H9 (cell line): Measurements from ENCODE around the gene LDLRAD4. TPM values are rescaled to one million over a fixed set of nuclear protein-coding genes. Genes with fewer than 3 reads are reported as not detected.
A peak's percentile ranks its signal among the peaks of the same experiment; 100 is the strongest.

Experiments
- DNase-seq: peaks from one replicate; pipeline ENCODE4 v3.0.0-alpha.2; 2017
- H2AFZ ChIP-seq: one replicate; pipeline ENCODE4 v1.6.1; 2013; ENCODE audit warnings: mild to moderate bottlenecking, low read length, control low read depth, moderate library complexity
- H2AK5ac ChIP-seq: 2 replicates; pipeline ENCODE4 v1.6.1; 2013; ENCODE audit warnings: low read length, control low read depth, mixed read lengths; ENCODE audit not compliant: insufficient read length
- H2BK120ac ChIP-seq: one replicate; pipeline ENCODE4 v1.6.1; 2013; ENCODE audit warnings: low read depth, mild to moderate bottlenecking, low read length, control low read depth, inconsistent platforms; ENCODE audit not compliant: poor library complexity, severe bottlenecking
- H2BK12ac ChIP-seq: 2 replicates; pipeline ENCODE4 v1.6.1; 2013; ENCODE audit warnings: low read length, control low read depth, mixed read lengths, low read depth; ENCODE audit not compliant: insufficient read length
- H2BK15ac ChIP-seq: 2 replicates; pipeline ENCODE4 v1.6.1; 2013; ENCODE audit warnings: low read depth, low read length, control low read depth
- H2BK20ac ChIP-seq: one replicate; pipeline ENCODE4 v1.6.1; 2013; ENCODE audit warnings: low read depth, mild to moderate bottlenecking, low read length, control low read depth, inconsistent platforms; ENCODE audit not compliant: poor library complexity, severe bottlenecking
- H2BK5ac ChIP-seq: 2 replicates; pipeline ENCODE4 v1.6.1; 2013; ENCODE audit warnings: low read length, control low read depth, mixed read lengths; ENCODE audit not compliant: insufficient read length
- H3K14ac ChIP-seq: 2 replicates; pipeline ENCODE4 v1.6.1; 2013; ENCODE audit warnings: low read length, control low read depth; ENCODE audit not compliant: insufficient read depth
- H3K18ac ChIP-seq: 2 replicates; pipeline ENCODE4 v1.6.1; 2013; ENCODE audit warnings: low read depth, mild to moderate bottlenecking, mixed read lengths, low read length, control low read depth; ENCODE audit not compliant: insufficient read length
- H3K23ac ChIP-seq: 2 replicates; pipeline ENCODE4 v1.6.1; 2013; ENCODE audit warnings: low read length, control low read depth, mixed read lengths, low read depth; ENCODE audit not compliant: insufficient read length
- H3K23me2 ChIP-seq: 2 replicates; pipeline ENCODE4 v1.6.1; 2013; ENCODE audit warnings: low read depth, mild to moderate bottlenecking, mixed read lengths, low read length, control low read depth; ENCODE audit not compliant: insufficient read length, poor library complexity, severe bottlenecking
- H3K27ac ChIP-seq: 2 replicates; pipeline ENCODE4 v1.5.1; 2013; ENCODE audit warnings: low read length, control low read depth, mixed read lengths, low read depth; ENCODE audit not compliant: insufficient read length
- H3K27me3 ChIP-seq: 2 replicates; pipeline ENCODE4 v1.6.1; 2013; ENCODE audit warnings: low read length, control low read depth, inconsistent platforms; ENCODE audit not compliant: insufficient read depth
- H3K4ac ChIP-seq: 2 replicates; pipeline ENCODE4 v1.6.1; 2013; ENCODE audit warnings: low read depth, mild to moderate bottlenecking, control low read depth, inconsistent platforms, low read length, moderate library complexity
- H3K4me1 ChIP-seq: 2 replicates; pipeline ENCODE4 v1.6.1; 2013; ENCODE audit warnings: low read length, control low read depth, inconsistent platforms; ENCODE audit not compliant: insufficient read depth
- H3K4me2 ChIP-seq: 2 replicates; pipeline ENCODE4 v1.6.1; 2013; ENCODE audit warnings: low read length, control low read depth, mixed read lengths; ENCODE audit not compliant: insufficient read length, insufficient read depth
- H3K56ac ChIP-seq: 2 replicates; pipeline ENCODE4 v1.6.1; 2013; ENCODE audit warnings: low read depth, mild to moderate bottlenecking, mixed read lengths, low read length, control low read depth; ENCODE audit not compliant: insufficient read length
- H3K79me1 ChIP-seq: 2 replicates; pipeline ENCODE4 v1.6.1; 2013; ENCODE audit warnings: low read depth, mild to moderate bottlenecking, moderate library complexity, low read length, control low read depth, inconsistent platforms; ENCODE audit not compliant: insufficient read depth, poor library complexity, severe bottlenecking
- H3K79me2 ChIP-seq: 2 replicates; pipeline ENCODE4 v1.6.1; 2013; ENCODE audit warnings: low read length, control low read depth, inconsistent platforms; ENCODE audit not compliant: insufficient read depth
- H3K9ac ChIP-seq: 2 replicates; pipeline ENCODE4 v1.6.1; 2013; ENCODE audit warnings: low read length, control low read depth, mixed read lengths; ENCODE audit not compliant: insufficient read length; ENCODE audit errors: extremely low read depth
- H3K9me3 ChIP-seq: one replicate; pipeline ENCODE4 v1.6.1; 2013; ENCODE audit warnings: low read depth, low read length, inconsistent platforms; ENCODE audit not compliant: control insufficient read depth
- H3T11ph ChIP-seq: one replicate; pipeline ENCODE4 v1.6.1; 2013; ENCODE audit warnings: mild to moderate bottlenecking, low read length, control low read depth, inconsistent platforms
- H4K20me1 ChIP-seq: one replicate; pipeline ENCODE4 v1.6.1; 2013; ENCODE audit not compliant: control insufficient read depth, insufficient read length, insufficient read depth
- H4K5ac ChIP-seq: 2 replicates; pipeline ENCODE4 v1.6.1; 2013; ENCODE audit warnings: low read depth, mild to moderate bottlenecking, mixed read lengths, low read length, control low read depth; ENCODE audit not compliant: insufficient read length
- H4K8ac ChIP-seq: replicated peaks from 2 replicates; pipeline ENCODE4 v1.6.1; 2013; ENCODE audit warnings: low read length, control low read depth, mixed read lengths, low read depth; ENCODE audit not compliant: insufficient read length
- H4K91ac ChIP-seq: 2 replicates; pipeline ENCODE4 v1.6.1; 2013; ENCODE audit warnings: low read depth, mild to moderate bottlenecking, moderate library complexity, mixed read lengths, low read length, control low read depth; ENCODE audit not compliant: insufficient read length
- H3K27ac Mint-ChIP-seq, 3 experiments: 2 replicates in 2 of 3; 3 replicates in 1 of 3; pipeline ENCODE4 v1.8.0; 2020 to 2021; ENCODE audit warnings: mixed read lengths in 3 of 3, mild to moderate bottlenecking in 1 of 3, moderate library complexity in 1 of 3
- H3K27me3 Mint-ChIP-seq: 2 replicates; pipeline ENCODE4 v1.8.0; 2021; ENCODE audit warnings: low read depth, mild to moderate bottlenecking, moderate library complexity, mixed read lengths
- H3K36me3 Mint-ChIP-seq, 3 experiments: 2 replicates in 2 of 3; 3 replicates in 1 of 3; pipeline ENCODE4 v1.8.0; 2020 to 2021; ENCODE audit warnings: low read depth in 3 of 3, mixed read lengths in 3 of 3; ENCODE audit not compliant: insufficient read depth in 1 of 3
- H3K4me1 Mint-ChIP-seq, 2 experiments: 2 replicates each; pipeline ENCODE4 v1.8.0; 2020; ENCODE audit warnings: mixed read lengths in 2 of 2
- H3K4me3 Mint-ChIP-seq, 2 experiments: 2 replicates in 1 of 2; 3 replicates in 1 of 2; pipeline ENCODE4 v1.8.0; 2020 to 2021; ENCODE audit warnings: mild to moderate bottlenecking in 2 of 2, mixed read lengths in 2 of 2, moderate library complexity in 1 of 2
- H3K9me3 Mint-ChIP-seq, 2 experiments: 2 replicates in 1 of 2; 3 replicates in 1 of 2; pipeline ENCODE4 v1.8.0; 2020; ENCODE audit warnings: mild to moderate bottlenecking in 2 of 2, mixed read lengths in 2 of 2, moderate library complexity in 1 of 2
- WGBS: extraction: QIAGEN DNeasy Blood & Tissue Kit; methylation state at CpG from one replicate; pipeline ENCODE4 v1.1.7; 2013; ENCODE audit warnings: missing lambda C conversion rate, low lambda C conversion rate, mixed read lengths; ENCODE audit not compliant: insufficient read length; ENCODE audit errors: extremely low coverage; 5-methylcytosine and 5-hydroxymethylcytosine counted together
- total RNA-seq: library from RNA; stranded (reverse); gene quantifications from 2 replicates; pipeline ENCODE4 v1.2.1, GENCODE V29; 2021
- TF ChIP-seq, protein P1 (sequence below): fragments of 200-600 bp; sonication (generic); conservative IDR thresholded peaks from 3 replicates; pipeline ENCODE4 v1.8.0; 2021; ENCODE audit warnings: antibody characterized with exemption, mild to moderate bottlenecking

LDLRAD4 gene
- total RNA-seq, 1 experiment from 2014 or later: 3.9 TPM

DNA sequence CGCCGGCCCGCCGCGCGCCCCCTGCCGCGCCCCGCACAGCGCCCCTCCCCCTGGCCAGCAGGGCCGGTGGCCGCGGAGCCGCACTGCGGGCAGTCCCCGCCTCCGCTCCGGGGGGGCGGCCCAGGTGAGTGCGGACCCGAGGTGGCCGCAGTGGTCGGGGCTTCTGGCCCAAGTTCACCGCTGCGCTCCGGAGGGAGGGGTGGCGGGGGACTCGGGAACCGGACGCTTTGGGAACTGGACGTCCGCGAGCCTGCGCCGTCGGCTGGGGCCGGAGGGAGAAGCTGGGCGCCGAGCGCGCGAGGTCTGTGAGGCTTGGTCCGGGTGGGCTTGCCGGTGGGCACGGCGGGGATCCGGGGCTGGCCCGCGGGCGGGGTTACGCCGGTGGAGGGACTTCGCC lies 591 bp upstream of the LDLRAD4 start:
- no peak overlapping the region for H2BK120ac ChIP-seq
- H3K36me3 Mint-ChIP-seq: peaks cover 0 to 2% (median 0%) of the 10 kb centered on the region in 3 experiments; a peak in 2 of 7 replicates
- H2BK15ac ChIP-seq: no peak overlapping the region
- H3T11ph ChIP-seq: no peak overlapping the region
- H3K4ac ChIP-seq: no peak overlapping the region
- WGBS: no CpG with 5 or more reads among the region's 53 CpGs
- no peak overlapping the region for H3K56ac ChIP-seq
- peak overlapping the region; percentile 72 for H3K4me2 ChIP-seq
- H3K4me1 ChIP-seq: no peaks in the 10 kb centered on the region
- no peak for DNase-seq
- no peak overlapping the region for H3K18ac ChIP-seq
- no peak overlapping the region for H4K8ac ChIP-seq
- peaks cover 17% of the 10 kb centered on the region; the same call in 1 of the 2 replicates for H3K27me3 ChIP-seq
- no peak overlapping the region for H2BK20ac ChIP-seq
- H3K27ac ChIP-seq: no peak overlapping the region
- H3K4me3 Mint-ChIP-seq: peak overlapping the region; percentile 58 to 75
- peaks cover 56% of the 10 kb centered on the region for H3K27me3 Mint-ChIP-seq
- H3K23ac ChIP-seq: no peak overlapping the region
- H4K5ac ChIP-seq: no peak overlapping the region
- H3K9me3 Mint-ChIP-seq: peaks cover 0 to 1% of the 10 kb centered on the region in 2 experiments; a peak in 2 of 5 replicates
- no peaks in the 10 kb centered on the region for H3K79me1 ChIP-seq
- H3K4me1 Mint-ChIP-seq: peaks cover 33 to 38% of the 10 kb centered on the region in 2 experiments
- H3K9ac ChIP-seq: no peak overlapping the region
- no peak overlapping the region for H2AK5ac ChIP-seq
- no peak overlapping the region for H2AFZ ChIP-seq
- no peaks in the 10 kb centered on the region for H3K79me2 ChIP-seq
- H3K14ac ChIP-seq: no peak overlapping the region; the same call in 1 of the 2 replicates
- no peak overlapping the region for H2BK12ac ChIP-seq
- peaks cover 14% of the 10 kb centered on the region for H3K23me2 ChIP-seq
- no peak overlapping the region for H2BK5ac ChIP-seq
- H3K9me3 ChIP-seq: no peaks in the 10 kb centered on the region
- no peak overlapping the region for H3K27ac Mint-ChIP-seq
- no peaks in the 10 kb centered on the region for H4K20me1 ChIP-seq
- TF ChIP-seq, protein P1, sequence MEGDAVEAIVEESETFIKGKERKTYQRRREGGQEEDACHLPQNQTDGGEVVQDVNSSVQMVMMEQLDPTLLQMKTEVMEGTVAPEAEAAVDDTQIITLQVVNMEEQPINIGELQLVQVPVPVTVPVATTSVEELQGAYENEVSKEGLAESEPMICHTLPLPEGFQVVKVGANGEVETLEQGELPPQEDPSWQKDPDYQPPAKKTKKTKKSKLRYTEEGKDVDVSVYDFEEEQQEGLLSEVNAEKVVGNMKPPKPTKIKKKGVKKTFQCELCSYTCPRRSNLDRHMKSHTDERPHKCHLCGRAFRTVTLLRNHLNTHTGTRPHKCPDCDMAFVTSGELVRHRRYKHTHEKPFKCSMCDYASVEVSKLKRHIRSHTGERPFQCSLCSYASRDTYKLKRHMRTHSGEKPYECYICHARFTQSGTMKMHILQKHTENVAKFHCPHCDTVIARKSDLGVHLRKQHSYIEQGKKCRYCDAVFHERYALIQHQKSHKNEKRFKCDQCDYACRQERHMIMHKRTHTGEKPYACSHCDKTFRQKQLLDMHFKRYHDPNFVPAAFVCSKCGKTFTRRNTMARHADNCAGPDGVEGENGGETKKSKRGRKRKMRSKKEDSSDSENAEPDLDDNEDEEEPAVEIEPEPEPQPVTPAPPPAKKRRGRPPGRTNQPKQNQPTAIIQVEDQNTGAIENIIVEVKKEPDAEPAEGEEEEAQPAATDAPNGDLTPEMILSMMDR: no peak
- no peak overlapping the region for H4K91ac ChIP-seq
